ENCODE measurements around the gene ATP9A.

The ATP9A gene

DNA sequence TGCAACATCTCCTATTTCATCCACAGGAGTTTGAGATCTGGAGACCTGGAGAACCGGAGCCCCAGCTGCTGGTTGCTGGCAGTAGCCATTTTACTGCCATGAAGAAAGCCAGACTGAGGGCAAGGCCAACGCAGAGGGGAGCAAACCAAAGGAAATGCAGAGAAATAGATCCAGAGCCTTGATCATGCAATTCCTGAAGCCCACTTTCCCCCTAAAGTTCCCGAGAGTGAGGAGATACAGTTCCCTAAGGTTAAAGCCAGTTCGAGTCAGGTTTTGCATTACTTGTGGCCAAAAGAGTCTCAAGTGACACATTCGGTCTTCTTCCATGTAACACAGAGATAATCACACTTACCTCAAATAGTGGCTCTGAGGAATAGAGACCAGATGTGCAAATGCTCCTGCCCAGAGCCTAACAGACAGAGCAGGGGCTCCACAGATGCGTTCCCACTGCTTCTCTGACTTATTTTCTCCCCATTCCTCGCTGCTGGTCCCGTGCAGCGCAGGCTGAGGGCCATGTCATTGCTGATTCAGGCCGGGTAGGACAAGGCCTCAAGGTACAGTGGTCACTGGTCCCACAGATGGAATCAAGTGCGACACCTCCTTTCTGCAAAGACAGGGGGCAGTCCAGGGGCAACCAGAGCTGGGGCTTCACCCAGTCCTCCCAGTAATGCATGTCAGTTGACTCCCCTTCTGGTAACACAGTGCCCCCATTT, 190.6 kb downstream of the ATP9A start:
- no peak for TF ChIP-seq TAF1 (IDR thresholded peaks at IDR 0.05; ENCODE audit: borderline replicate concordance, insufficient read depth, low read length)
- TF ChIP-seq, protein P1, sequence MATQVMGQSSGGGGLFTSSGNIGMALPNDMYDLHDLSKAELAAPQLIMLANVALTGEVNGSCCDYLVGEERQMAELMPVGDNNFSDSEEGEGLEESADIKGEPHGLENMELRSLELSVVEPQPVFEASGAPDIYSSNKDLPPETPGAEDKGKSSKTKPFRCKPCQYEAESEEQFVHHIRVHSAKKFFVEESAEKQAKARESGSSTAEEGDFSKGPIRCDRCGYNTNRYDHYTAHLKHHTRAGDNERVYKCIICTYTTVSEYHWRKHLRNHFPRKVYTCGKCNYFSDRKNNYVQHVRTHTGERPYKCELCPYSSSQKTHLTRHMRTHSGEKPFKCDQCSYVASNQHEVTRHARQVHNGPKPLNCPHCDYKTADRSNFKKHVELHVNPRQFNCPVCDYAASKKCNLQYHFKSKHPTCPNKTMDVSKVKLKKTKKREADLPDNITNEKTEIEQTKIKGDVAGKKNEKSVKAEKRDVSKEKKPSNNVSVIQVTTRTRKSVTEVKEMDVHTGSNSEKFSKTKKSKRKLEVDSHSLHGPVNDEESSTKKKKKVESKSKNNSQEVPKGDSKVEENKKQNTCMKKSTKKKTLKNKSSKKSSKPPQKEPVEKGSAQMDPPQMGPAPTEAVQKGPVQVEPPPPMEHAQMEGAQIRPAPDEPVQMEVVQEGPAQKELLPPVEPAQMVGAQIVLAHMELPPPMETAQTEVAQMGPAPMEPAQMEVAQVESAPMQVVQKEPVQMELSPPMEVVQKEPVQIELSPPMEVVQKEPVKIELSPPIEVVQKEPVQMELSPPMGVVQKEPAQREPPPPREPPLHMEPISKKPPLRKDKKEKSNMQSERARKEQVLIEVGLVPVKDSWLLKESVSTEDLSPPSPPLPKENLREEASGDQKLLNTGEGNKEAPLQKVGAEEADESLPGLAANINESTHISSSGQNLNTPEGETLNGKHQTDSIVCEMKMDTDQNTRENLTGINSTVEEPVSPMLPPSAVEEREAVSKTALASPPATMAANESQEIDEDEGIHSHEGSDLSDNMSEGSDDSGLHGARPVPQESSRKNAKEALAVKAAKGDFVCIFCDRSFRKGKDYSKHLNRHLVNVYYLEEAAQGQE (IDR thresholded peaks at IDR 0.05; ENCODE audit: insufficient read depth in 1 of 2, low read depth in 2 of 2, low read length in 2 of 2), result no peak
- TF ChIP-seq SIN3A (IDR thresholded peaks at IDR 0.05; ENCODE audit: borderline replicate concordance, insufficient read depth, low read length), result no peak
- no peak for TF ChIP-seq FOXP2 (optimal IDR thresholded peaks at IDR 0.05; ENCODE audit: borderline replicate concordance, extremely low read depth, extremely low read length, insufficient read depth)
- no peak for TF ChIP-seq POLR2AphosphoS5 (IDR thresholded peaks at IDR 0.05; ENCODE audit: low read depth, low read length)

DNA sequence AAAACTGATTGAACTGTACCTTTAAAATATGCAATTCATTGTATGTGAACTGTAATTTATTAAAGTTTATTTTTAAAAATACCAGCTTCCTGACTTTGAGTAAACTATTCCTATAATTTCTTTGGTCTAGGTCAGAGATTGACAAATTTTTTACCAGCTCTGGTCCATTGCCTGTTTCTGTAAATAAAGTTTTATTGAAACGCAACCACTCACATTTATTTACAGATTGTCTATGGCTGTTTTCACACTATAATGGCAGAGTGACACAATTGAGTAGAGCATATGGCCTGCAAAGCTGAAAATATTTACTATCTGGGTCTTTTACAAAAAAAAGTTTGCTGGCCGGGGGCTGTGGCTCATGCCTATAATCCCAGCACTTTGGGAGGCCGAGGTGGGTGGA, 192.7 kb downstream of the ATP9A start:
- no peak for TF ChIP-seq POLR2AphosphoS5 (IDR thresholded peaks at IDR 0.05; ENCODE audit: low read depth, low read length)
- no peak for TF ChIP-seq SIN3A (IDR thresholded peaks at IDR 0.05; ENCODE audit: borderline replicate concordance, insufficient read depth, low read length)
- TF ChIP-seq, protein P1 (IDR thresholded peaks at IDR 0.05; ENCODE audit: insufficient read depth in 1 of 2, low read depth in 2 of 2, low read length in 2 of 2), result no peak

DNA sequence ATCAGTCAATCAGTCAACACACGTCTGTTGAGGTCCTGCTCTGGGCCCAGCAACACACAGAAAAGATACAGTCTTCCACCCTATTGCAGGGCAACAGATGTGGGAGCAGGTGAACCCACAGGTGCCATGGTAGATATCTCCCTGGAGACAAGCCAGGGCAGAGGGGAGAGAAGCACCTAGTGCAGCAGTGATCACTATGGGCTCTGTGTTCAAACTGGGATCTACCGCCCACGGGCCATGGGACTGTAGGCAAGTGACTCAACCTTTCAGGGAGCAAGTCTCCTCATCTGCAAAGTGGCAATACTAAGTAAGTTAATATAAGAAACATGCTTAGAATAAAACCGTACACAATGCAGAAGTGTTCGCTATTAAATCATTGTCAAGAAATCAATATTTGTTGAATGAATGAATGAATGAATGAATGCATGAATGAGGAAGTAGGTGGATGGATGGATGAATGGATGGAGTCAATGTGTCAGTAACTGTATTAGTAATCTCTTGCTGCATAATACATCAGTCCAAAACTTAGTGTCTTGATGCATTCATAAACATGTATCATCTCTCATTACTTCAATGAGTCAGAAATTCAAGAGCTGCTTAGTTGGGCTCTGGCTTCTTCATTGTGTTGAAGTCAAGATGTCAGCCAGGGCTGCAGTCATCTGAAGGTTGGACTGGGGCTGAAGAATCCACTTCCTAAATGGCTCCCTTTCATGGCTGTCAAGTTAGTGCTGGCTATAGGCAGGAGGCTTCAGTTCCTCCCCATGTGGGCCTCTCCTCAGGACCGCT, 193.7 kb downstream of the ATP9A start:
- TF ChIP-seq SIN3A (IDR thresholded peaks at IDR 0.05; ENCODE audit: borderline replicate concordance, insufficient read depth, low read length) (no peak), FOXP2 (optimal IDR thresholded peaks at IDR 0.05; ENCODE audit: borderline replicate concordance, extremely low read depth, extremely low read length, insufficient read depth) (no peak), POLR2AphosphoS5 (IDR thresholded peaks at IDR 0.05; ENCODE audit: low read depth, low read length) (no peak), TAF1 (IDR thresholded peaks at IDR 0.05; ENCODE audit: borderline replicate concordance, insufficient read depth, low read length) (no peak)
- TF ChIP-seq, protein P1 (IDR thresholded peaks at IDR 0.05; ENCODE audit: insufficient read depth in 1 of 2, low read depth in 2 of 2, low read length in 2 of 2), result no peak

DNA sequence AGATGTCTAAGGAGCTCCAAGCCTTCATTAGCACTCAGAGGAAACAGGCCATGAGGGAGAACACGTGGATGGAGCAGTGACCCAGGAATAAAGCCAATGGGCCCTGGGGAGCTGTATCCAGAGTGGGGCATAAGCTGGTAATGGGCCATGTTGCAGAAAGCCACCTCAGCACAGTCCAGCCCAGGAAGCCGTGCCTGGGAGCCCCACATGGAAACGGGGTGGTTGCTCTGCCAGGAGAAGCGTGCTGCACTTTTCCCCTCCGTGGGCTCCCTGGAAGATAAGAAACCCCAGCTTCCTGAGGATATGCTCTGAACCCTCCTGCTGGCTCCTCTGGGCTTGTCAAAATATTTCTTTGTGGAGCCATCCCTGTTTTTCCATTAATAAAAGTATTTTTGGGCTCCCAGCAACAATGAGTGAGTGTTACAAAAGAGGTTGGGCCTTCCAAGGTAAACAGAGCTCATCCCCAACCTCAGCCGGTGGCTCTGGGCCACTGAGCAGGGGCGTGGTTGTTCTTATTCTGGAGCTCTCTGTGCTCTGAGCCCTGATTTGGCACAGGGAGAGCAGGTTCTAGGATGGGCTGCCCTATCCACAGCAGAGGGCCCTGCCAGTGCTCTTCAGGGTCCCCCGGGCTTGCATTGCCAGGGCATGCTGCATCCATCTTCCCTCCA, 194.5 kb downstream of the ATP9A start:
- TF ChIP-seq FOXP2 (optimal IDR thresholded peaks at IDR 0.05; ENCODE audit: borderline replicate concordance, extremely low read depth, extremely low read length, insufficient read depth), result no peak
- TF ChIP-seq TAF1 (IDR thresholded peaks at IDR 0.05; ENCODE audit: borderline replicate concordance, insufficient read depth, low read length), result no peak
- TF ChIP-seq, protein P1 (IDR thresholded peaks at IDR 0.05; ENCODE audit: insufficient read depth in 1 of 2, low read depth in 2 of 2, low read length in 2 of 2), result no peak
- no peak for TF ChIP-seq POLR2AphosphoS5 (IDR thresholded peaks at IDR 0.05; ENCODE audit: low read depth, low read length)
- TF ChIP-seq SIN3A (IDR thresholded peaks at IDR 0.05; ENCODE audit: borderline replicate concordance, insufficient read depth, low read length), result no peak

Measured in PFSK-1 (cell line).